Activated CD8-positive, alpha-beta memory T cell treated with anti-CD3 and anti-CD28 coated beads for 36 hours (primary cell): Measurements from ENCODE around the gene MTCP1. TPM values are rescaled to one million over a fixed set of nuclear protein-coding genes. Genes with fewer than 3 reads are reported as not detected.

ENCODE experiments used
- CTCF ChIA-PET: fragments of 350-600 bp; sonication (Branson Sonifier 250); formaldehyde crosslinking; loops from one replicate; lab custom pipeline; 2021; ENCODE audit warnings: antibody characterized with exemption; lab: Charles Lee
- POLR2A ChIA-PET: fragments of 350-600 bp; sonication (Branson Sonifier 250); formaldehyde crosslinking; loops from one replicate; lab custom pipeline; 2021; ENCODE audit warnings: antibody characterized with exemption; lab: Charles Lee
- total RNA-seq, 2 experiments: library from RNA; stranded (reverse); gene quantifications; one replicate each; pipeline ENCODE4 v1.2.3, GENCODE V29; 2021

MTCP1 gene
- total RNA-seq, 2 experiments from 2014 or later = 21.4 to 21.6 TPM

GRCh38 chrX:155023907-155024833 lies 46.8 kb downstream of the MTCP1 start:
- CTCF ChIA-PET = no interaction called here
- POLR2A ChIA-PET = no interaction called here

GRCh38 chrX:155022585-155022984 lies 48.4 kb downstream of the MTCP1 start, which contains the start of gene F8:
Gene F8, minus strand, starts transcription at chrX:155022723. Its CDS starts 171 bp downstream, at chrX:155022552.
- ChIA-PET POLR2A (no interaction called here), CTCF (no interaction called here)

- ChIA-PET CTCF (no interaction called here), POLR2A (no interaction called here)
These were observed 50.3 kb downstream of the MTCP1 start for GRCh38 chrX:155020591-155020990.

Other genes starting within 250 kb of the MTCP1 start
- not detected for gene SMIM9, start 236.5 kb downstream of the MTCP1 start, total RNA-seq
- gene F8A1, start 184.8 kb downstream of the MTCP1 start, total RNA-seq = 10 to 100 TPM; 43.8 to 46.8 TPM
- 10 to 100 TPM; 10.1 to 10.2 TPM for gene F8, start 48.4 kb downstream of the MTCP1 start, total RNA-seq
- 100 to 1,000 TPM in 1 of 2 experiments, 10 to 100 TPM in 1; 94.8 to 102 TPM for gene FUNDC2, start 44.3 kb downstream of the MTCP1 start, total RNA-seq
- gene CMC4, start within 50 bp of the MTCP1 start, total RNA-seq = 1 to 10 TPM; 3.3 to 3.7 TPM
- gene BRCC3, start 372 bp upstream of the MTCP1 start, total RNA-seq = 10 to 100 TPM; 42.4 to 45.0 TPM
- 10 to 100 TPM; 77.4 to 80.8 TPM for gene VBP1, start 145.3 kb upstream of the MTCP1 start, total RNA-seq
- 10 to 100 TPM; 12.3 to 12.5 TPM for gene RAB39B, start 193.4 kb upstream of the MTCP1 start, total RNA-seq